Loucy (cell line): ENCODE measurements around the gene UNG.

Experiments
- H2AFZ ChIP-seq: fragments of 200-600 bp; sonication (generic); 2 replicates; pipeline ENCODE4 v1.6.0; 2016; ENCODE audit warnings: antibody characterized with exemption, mild to moderate bottlenecking, low read length, moderate library complexity
- H3F3A ChIP-seq: fragments of 200-600 bp; 2 replicates; pipeline ENCODE4 v1.6.0; 2016; ENCODE audit warnings: antibody characterized with exemption, low read depth, mild to moderate bottlenecking
- H3K27me3 ChIP-seq: fragments of 200-600 bp; sonication (generic); 2 replicates; pipeline ENCODE4 v1.6.1; 2014; ENCODE audit warnings: low read length, mild to moderate bottlenecking; ENCODE audit not compliant: insufficient read depth, poor library complexity, severe bottlenecking
- H3K36me3 ChIP-seq: fragments of 200-600 bp; sonication (generic); 2 replicates; pipeline ENCODE4 v1.6.1; 2016; ENCODE audit warnings: low read length; ENCODE audit not compliant: insufficient read depth
- H3K4me1 ChIP-seq: fragments of 200-600 bp; sonication (generic); 2 replicates; pipeline ENCODE4 v1.5.1; 2014; ENCODE audit warnings: low read length, mild to moderate bottlenecking; ENCODE audit not compliant: insufficient read depth, poor library complexity, severe bottlenecking
- H3K4me2 ChIP-seq: fragments of 200-600 bp; sonication (generic); 2 replicates; pipeline ENCODE4 v1.6.0; 2014; ENCODE audit warnings: antibody characterized with exemption, low read length, low read depth, mild to moderate bottlenecking; ENCODE audit not compliant: poor library complexity, severe bottlenecking
- H3K4me3 ChIP-seq: fragments of 200-600 bp; sonication (generic); 2 replicates; pipeline ENCODE4 v1.5.1; 2014; ENCODE audit warnings: low read length, mild to moderate bottlenecking, mixed read lengths; ENCODE audit not compliant: poor library complexity, severe bottlenecking
- H3K79me2 ChIP-seq: fragments of 200-600 bp; sonication (generic); 2 replicates; pipeline ENCODE4 v1.6.1; 2014; ENCODE audit warnings: low read length; ENCODE audit not compliant: insufficient read depth
- H3K9ac ChIP-seq: fragments of 200-600 bp; sonication (generic); 2 replicates; pipeline ENCODE4 v1.6.0; 2014; ENCODE audit warnings: mild to moderate bottlenecking, low read depth, low read length, moderate library complexity; ENCODE audit not compliant: poor library complexity, severe bottlenecking
- H3K9me2 ChIP-seq: fragments of 200-600 bp; sonication (generic); replicated peaks from 2 replicates; pipeline ENCODE4 v1.6.1; 2016; ENCODE audit warnings: low read depth, low read length, mixed read lengths
- H3K9me3 ChIP-seq: fragments of 200-600 bp; sonication (generic); 2 replicates; pipeline ENCODE4 v1.6.1; 2014; ENCODE audit warnings: mild to moderate bottlenecking, antibody characterized with exemption, low read length, low read depth; ENCODE audit not compliant: insufficient read depth
- H4K20me1 ChIP-seq: fragments of 200-600 bp; sonication (generic); 2 replicates; pipeline ENCODE4 v1.6.0; 2014; ENCODE audit warnings: antibody characterized with exemption, low read length, mild to moderate bottlenecking; ENCODE audit not compliant: insufficient read depth, poor library complexity, severe bottlenecking
- CTCF ChIP-seq: fragments of 200-600 bp; sonication (generic); conservative IDR thresholded peaks from 2 replicates; pipeline ENCODE4 v1.5.1; 2014; ENCODE audit warnings: mild to moderate bottlenecking, antibody characterized with exemption, low read length
- EZH2phosphoT487 ChIP-seq: fragments of 200-600 bp; IDR thresholded peaks from 2 replicates; pipeline ENCODE4 v1.6.1; 2018; ENCODE audit warnings: antibody characterized with exemption, mild to moderate bottlenecking, moderate library complexity, borderline replicate concordance

Gene UNG

GRCh38 chr12:109131154-109132050, 34.0 kb downstream of the UNG start:
- Histone ChIP-seq H3K9ac (no peak overlapping the region), H3K9me3 (no peaks in the 10 kb centered on the region), H4K20me1 (no peaks in the 10 kb centered on the region), H3K79me2 (no peaks in the 10 kb centered on the region), H3K4me2 (no peak overlapping the region), H3K9me2 (no peaks in the 10 kb centered on the region), H3K36me3 (no peaks in the 10 kb centered on the region), H3K27me3 (no peaks in the 10 kb centered on the region), H3F3A (no peaks in the 10 kb centered on the region), H3K4me1 (no peaks in the 10 kb centered on the region), H3K4me3 (no peak overlapping the region), H2AFZ (no peak overlapping the region)
- TF ChIP-seq CTCF (no peak), EZH2phosphoT487 (no peak)

DNA sequence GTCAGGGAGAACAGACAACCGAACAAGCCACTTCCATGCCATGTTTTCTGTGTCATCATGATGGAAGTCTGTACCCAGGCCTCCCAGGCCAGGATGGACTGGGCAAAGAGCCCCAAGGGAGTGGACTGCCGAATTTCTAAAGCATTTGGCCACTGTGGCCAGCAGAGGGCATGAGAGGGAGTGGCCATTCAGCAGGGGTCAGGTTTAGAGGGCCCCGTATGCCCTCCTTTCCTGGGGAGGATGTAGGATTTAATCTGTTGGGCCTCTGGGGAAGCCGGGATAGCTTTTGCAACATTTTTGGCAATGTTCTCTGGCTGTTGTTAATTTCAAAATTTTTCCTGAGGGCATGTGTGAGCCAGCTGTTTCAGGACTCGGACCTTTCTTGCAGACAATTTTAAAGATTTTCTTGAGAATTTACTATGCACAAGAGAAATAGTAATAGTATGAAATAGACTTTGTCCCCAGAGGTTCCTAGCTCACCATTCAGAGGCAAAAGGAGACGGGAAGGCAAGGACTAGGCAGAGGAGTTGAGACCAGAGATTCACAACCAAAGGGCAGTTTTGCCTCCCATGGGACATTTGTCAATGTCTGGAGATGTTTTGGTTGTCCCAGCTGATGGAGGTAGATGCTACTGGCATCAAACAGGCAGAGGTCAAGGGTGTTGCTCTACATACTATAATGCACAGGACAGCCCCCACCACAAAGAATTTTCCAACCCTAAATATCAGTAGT, 37.0 kb downstream of the UNG start:
- H3K9me2 ChIP-seq, result no peaks in the 10 kb centered on the region
- no peaks in the 10 kb centered on the region for H3K4me1 ChIP-seq
- no peak overlapping the region for H2AFZ ChIP-seq
- no peak overlapping the region for H3K9ac ChIP-seq
- H3K9me3 ChIP-seq, result no peaks in the 10 kb centered on the region
- H3K36me3 ChIP-seq, result no peaks in the 10 kb centered on the region
- H3K27me3 ChIP-seq, result no peaks in the 10 kb centered on the region
- no peak overlapping the region for H3K4me3 ChIP-seq
- no peaks in the 10 kb centered on the region for H3K79me2 ChIP-seq
- H4K20me1 ChIP-seq, result no peaks in the 10 kb centered on the region
- TF ChIP-seq CTCF (peak; percentile 67), EZH2phosphoT487 (no peak)
- H3F3A ChIP-seq, result no peaks in the 10 kb centered on the region
- no peak overlapping the region for H3K4me2 ChIP-seq

GRCh38 chr12:109137055-109137454, 39.7 kb downstream of the UNG start:
- Histone ChIP-seq H3K9ac (no peak overlapping the region), H3K4me2 (no peak overlapping the region), H3K9me2 (no peaks in the 10 kb centered on the region), H3F3A (no peaks in the 10 kb centered on the region), H3K4me1 (no peaks in the 10 kb centered on the region), H3K36me3 (no peaks in the 10 kb centered on the region), H3K79me2 (no peaks in the 10 kb centered on the region), H2AFZ (no peak overlapping the region), H3K27me3 (no peaks in the 10 kb centered on the region), H4K20me1 (no peaks in the 10 kb centered on the region), H3K4me3 (no peak overlapping the region), H3K9me3 (no peaks in the 10 kb centered on the region)
- TF ChIP-seq EZH2phosphoT487 (no peak), CTCF (no peak)
